SK-N-MC (cell line): ENCODE results near the gene ORC3.

Experiments used
- EZH2 ChIP-seq: fragments of 200-600 bp; sonication (generic); IDR thresholded peaks from one replicate; pipeline ENCODE4 v1.6.1; 2017; ENCODE audit warnings: antibody characterized with exemption
- FOXP2 ChIP-seq: optimal IDR thresholded peaks from 2 replicates; pipeline ENCODE3; 2011; ENCODE audit warnings: mild to moderate bottlenecking, moderate library complexity; ENCODE audit not compliant: insufficient read depth; ENCODE audit errors: extremely low read length, control extremely low read depth
- POLR2AphosphoS5 ChIP-seq: IDR thresholded peaks from 2 replicates; pipeline ENCODE4 v1.6.1; 2012; ENCODE audit warnings: mild to moderate bottlenecking, low read depth, low read length, borderline replicate concordance

DNA sequence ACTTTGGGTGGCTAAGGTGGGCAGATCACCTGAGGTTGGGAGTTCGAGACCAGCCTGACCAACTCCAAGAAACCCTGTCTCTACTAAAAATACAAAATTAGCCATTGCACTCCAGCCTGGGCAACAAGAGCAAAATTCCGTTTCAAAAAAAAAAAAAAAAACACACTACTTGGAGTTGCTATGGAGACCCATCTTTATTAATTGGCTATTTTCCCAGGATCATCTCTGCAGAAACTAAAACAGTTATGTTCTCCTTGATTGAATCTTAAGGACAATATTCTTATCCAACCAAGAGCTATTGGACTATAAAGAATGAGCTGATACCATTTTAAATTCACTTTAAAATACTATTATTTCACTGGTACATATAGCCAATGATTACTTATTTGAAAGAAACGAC is 97.4 kb downstream of the ORC3 start:
- TF ChIP-seq POLR2AphosphoS5: no peak
- no peak for TF ChIP-seq FOXP2
- no peak for TF ChIP-seq EZH2
